HG02588 (cell line): ENCODE data around the gene UBQLN2.
"Not testable (repeated sequence)": the region's sequence is repeated elsewhere in the genome, so short reads cannot be mapped to it uniquely, and the experiment has no call there.

Experiments used
- ATAC-seq: cut with Tn5 transposase; IDR thresholded peaks from one replicate; pipeline ENCODE4 v1.9.1; 2021; ENCODE audit warnings: mild to moderate bottlenecking, moderate library complexity; ENCODE audit not compliant: unreplicated experiment

UBQLN2 gene

DNA sequence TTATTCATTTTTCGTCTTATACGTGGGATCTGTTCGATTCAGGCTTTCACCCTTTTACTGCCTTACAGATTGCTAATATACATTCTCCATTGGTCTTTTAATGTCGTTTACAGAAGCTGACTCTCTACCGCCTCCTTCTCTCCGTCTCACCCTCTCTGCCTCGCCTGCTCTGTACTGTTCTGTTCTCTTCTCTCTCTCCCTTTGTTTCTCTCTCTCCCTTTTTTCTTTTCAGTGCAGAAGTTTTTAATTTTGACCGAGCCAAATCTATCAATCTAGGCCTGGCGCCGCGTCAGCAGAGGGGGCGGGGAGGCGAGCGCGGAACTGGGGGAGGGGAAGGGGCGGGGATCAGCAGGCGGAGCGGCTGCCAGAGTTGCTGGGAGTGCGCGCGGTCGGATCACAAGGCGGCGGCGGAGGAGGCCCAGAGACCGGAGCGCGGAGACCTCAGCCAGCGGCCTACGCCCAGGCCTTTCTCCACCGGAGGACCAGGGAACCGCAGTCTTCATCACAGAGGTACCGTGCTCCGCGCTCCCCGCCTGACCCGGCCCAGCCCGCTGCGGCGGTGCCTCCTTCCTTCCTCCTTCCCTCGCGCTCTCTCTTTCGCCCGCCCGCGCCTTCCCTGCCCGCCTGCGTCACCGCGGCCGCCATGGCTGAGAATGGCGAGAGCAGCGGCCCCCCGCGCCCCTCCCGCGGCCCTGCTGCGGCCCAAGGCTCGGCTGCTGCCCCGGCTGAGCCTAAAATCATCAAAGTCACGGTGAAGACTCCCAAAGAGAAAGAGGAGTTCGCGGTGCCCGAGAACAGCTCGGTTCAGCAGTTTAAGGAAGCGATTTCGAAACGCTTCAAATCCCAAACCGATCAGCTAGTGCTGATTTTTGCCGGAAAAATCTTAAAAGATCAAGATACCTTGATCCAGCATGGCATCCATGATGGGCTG is at the start of gene UBQLN2:
Gene UBQLN2 (plus strand): TSS at position 397 of the 931 bp plus-strand sequence. CDS start 247 bp downstream, at position 644.
- peak; percentile 80 for ATAC-seq

DNA sequence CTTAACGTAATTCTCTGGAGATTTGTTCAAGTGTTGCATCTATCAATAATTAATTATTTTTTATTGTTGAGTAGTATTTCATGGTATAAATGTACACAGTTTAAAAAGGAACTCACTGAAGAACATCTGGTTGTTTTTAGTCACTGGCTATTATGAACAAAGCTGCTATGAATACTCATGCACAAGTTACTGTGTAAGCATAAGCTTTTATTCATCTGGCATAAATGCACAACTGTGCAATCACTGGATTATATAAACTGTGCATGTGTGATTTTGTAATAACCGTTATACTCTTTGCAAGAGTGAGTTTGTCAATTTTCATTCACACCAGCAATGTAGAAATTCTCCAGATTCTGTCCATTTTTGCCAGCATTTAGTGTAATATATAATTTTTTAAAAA is 43.8 kb upstream of the UBQLN2 start:
- no peak for ATAC-seq

DNA sequence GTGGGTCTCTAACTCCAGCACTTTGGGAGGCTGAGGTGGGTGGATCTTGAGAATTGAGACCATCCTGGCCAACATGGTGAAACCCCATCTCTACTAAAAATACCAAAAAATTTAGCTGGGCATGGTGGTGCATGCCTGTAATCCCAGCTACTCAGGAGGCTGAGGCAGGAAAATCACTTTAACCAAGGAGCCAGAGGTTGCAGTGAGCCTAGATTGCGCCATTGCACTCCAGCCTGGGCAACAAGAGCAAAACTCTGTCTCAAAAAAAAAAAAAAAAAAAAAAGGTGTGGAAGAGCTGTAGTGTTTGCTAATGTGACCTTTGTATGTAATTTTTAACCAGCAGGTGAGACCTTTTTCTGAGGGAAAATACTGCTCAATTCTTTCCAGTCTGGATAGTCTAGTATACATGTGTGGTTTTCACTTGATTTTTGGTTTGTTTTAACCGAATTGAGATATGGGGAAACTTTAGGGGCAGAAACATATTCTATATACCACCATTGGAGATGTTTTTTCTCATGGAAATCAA is 33.9 kb upstream of the UBQLN2 start:
- ATAC-seq, result not testable (repeated sequence)

DNA sequence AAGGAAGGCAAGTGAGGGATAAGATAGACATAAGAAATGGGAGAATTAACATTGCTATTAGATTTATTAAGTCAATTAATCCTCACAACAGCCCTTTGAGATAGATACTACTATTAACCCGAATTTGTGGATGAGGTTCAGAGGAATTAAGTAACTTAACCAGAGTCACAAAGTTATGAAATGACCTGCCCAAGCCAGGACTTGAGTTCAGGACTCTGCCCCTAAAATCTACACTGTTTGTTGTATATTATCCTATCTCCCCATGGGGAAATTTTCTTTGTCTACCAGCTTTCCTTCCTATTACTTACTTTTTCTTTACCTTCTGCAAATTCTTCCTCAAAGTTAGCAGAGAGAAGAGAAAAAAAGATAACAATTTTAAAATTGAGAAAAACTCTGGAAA is 33.4 kb upstream of the UBQLN2 start:
- ATAC-seq, result no peak

DNA sequence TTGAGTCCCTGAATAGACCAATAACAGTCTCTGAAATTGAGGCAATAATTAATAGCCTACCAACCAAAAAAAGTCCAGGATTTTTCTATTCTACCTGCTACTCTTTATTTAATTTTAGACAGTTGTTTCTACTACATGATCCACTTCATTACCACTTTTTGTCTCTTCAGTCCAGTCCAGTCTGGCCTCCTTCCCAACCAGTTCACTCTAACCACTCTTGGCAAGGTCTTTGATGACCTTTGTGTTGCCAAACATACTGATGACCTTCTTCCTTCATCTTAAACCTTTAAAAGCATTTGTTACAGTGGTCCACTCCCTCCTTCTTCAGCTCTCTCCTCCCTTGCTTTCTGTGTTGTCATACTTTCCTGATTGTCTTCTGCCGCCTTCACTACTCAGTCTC is 12.8 kb upstream of the UBQLN2 start:
- ATAC-seq, result no peak

DNA sequence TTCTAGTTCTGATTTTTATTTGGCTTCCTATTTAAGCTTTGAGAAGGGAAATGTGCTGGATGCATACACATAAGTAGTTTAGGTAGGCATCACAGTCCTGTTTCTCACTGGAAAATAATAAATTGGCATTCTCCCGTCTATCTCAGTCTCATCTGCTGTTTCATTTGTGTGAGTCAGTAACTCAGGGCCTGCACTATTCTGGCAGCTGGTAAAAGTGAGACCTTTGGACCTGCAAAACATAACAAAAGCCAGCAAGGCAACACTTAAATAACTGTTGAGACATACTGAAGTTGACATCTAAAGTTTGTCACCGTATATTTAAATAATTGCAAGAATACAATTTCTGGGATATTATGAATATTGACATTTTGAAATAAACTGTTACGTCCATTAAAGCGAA is 8.6 kb upstream of the UBQLN2 start:
- ATAC-seq, result no peak

DNA sequence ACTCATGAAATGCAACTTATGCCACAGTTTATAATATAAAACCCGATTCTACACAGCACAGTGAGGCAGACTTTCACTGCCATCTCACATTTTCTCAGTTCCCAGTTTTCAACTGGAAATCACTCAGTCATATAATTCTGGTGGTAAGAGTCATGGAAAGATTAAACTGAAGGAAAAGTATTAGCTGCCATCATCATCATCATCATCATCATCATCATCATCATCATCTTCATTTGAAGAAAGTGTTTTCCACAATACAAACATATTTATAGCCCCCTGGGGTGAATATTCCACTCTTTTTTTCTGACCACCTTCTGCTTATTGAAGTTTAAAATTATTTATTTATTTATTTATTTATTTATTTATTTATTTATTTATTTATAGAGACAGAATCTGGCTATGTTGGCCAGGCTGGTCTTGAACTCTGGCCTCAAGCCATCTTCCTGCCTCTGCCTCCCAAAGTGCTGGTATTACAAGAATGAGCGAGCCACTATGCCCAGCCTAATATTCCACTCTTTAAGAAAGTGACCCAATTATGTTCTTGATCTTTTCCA is 6.0 kb upstream of the UBQLN2 start:
- ATAC-seq, result no peak

DNA sequence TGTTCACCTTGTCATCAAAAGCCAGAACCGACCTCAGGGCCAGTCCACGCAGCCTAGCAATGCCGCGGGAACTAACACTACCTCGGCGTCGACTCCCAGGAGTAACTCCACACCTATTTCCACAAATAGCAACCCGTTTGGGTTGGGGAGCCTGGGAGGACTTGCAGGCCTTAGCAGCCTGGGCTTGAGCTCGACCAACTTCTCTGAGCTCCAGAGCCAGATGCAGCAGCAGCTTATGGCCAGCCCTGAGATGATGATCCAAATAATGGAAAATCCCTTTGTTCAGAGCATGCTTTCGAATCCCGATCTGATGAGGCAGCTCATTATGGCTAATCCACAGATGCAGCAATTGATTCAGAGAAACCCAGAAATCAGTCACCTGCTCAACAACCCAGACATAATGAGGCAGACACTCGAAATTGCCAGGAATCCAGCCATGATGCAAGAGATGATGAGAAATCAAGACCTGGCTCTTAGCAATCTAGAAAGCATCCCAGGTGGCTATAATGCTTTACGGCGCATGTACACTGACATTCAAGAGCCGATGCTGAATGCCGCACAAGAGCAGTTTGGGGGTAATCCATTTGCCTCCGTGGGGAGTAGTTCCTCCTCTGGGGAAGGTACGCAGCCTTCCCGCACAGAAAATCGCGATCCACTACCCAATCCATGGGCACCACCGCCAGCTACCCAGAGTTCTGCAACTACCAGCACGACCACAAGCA is 898 bp downstream of the UBQLN2 start:
- ATAC-seq, result peak; percentile 12

DNA sequence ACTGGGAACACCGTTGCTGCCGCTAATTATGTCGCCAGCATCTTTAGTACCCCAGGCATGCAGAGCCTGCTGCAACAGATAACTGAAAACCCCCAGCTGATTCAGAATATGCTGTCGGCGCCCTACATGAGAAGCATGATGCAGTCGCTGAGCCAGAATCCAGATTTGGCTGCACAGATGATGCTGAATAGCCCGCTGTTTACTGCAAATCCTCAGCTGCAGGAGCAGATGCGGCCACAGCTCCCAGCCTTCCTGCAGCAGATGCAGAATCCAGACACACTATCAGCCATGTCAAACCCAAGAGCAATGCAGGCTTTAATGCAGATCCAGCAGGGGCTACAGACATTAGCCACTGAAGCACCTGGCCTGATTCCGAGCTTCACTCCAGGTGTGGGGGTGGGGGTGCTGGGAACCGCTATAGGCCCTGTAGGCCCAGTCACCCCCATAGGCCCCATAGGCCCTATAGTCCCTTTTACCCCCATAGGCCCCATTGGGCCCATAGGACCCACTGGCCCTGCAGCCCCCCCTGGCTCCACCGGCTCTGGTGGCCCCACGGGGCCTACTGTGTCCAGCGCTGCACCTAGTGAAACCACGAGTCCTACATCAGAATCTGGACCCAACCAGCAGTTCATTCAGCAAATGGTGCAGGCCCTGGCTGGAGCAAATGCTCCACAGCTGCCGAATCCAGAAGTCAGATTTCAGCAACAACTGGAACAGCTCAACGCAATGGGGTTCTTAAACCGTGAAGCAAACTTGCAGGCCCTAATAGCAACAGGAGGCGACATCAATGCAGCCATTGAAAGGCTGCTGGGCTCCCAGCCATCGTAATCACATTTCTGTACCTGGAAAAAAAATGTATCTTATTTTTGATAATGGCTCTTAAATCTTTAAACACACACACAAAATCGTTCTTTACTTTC is 1.8 kb downstream of the UBQLN2 start:
- no peak for ATAC-seq

DNA sequence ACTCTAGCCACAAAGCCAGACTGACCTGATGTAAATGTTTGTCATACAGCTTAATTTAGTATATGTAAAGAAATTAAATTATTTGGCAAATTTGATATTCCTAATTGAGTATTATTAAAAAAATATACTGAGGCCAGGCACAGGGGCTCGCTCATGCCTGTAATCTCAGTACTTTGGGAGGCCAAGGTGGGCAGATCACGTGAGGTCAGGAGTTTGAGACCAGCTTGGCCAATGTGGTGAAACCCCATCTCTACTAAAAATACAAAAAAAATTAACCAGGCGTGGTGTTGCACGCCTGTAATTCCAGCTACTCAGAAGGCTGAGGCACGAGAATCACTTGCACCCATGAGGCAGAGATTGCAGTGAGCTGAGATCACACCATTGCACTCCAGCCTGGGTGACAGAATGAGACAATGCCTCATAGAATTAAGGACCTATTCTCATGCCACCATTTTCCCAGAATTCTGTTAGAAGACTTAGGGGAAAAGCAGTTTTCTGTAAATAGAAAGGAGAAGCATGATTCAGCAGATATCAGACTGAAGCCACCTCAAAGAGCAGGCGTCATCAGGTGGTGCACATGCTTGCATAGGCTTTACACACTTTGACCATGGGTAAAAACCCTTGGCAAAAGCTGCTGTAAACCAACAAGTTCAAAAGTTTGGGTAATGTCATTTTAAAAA is 6.1 kb downstream of the UBQLN2 start:
- no peak for ATAC-seq

DNA sequence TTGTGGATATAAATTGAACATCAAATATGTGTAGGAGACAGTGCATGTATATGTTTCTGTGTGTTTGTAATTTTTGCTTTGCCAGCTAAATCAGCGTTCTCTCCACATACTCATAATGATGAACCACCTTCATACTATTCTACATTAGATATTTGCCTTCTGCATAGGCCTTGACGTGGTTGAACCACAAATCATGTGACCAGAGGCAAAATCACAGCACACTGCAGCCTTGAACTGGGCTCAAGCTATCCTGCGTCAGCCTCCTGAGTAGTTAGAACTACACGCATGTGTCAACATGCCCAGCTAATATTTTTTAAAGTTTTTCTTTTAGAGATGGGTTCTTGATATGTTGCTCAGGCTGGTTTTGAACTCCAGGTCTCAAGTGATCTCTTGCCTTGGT is 9.5 kb downstream of the UBQLN2 start:
- ATAC-seq, result no peak

DNA sequence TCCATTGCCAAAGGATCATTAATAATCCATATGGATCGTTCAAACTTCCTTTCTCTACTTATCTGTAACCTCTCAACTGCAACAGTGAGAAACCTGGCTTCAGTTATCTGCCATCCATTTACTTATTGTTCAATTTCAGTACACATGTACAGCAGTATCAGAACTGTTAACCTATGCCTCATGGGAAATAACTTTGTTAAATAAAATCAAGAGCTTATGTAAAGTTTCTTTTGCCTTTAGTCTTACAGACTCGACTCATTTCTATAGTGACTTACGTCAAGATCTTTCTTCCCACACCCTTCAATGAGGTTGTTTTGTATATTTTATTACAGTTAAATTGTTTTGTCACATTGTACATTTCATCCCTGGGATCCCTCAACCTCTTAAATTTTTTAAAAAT is 11.4 kb downstream of the UBQLN2 start:
- no peak for ATAC-seq

DNA sequence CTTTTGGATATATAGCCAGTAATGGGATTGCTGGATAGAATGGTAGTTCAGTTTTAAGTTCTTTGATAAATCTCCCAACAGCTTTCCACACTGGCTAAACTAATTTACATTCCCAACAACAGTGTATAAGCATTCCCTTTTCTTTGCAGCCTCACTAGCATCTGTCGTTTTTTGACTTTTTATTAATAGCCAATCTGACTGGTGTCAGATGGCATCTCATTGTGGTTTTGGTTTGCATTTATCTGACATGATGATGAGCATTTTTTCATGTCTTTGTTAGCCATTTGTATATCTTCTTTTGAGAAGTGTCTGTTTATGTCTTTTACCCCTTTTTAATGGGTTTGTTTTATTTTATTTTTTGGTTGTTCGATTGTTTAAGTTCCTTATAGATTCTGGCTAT is 13.3 kb downstream of the UBQLN2 start:
- no peak for ATAC-seq

DNA sequence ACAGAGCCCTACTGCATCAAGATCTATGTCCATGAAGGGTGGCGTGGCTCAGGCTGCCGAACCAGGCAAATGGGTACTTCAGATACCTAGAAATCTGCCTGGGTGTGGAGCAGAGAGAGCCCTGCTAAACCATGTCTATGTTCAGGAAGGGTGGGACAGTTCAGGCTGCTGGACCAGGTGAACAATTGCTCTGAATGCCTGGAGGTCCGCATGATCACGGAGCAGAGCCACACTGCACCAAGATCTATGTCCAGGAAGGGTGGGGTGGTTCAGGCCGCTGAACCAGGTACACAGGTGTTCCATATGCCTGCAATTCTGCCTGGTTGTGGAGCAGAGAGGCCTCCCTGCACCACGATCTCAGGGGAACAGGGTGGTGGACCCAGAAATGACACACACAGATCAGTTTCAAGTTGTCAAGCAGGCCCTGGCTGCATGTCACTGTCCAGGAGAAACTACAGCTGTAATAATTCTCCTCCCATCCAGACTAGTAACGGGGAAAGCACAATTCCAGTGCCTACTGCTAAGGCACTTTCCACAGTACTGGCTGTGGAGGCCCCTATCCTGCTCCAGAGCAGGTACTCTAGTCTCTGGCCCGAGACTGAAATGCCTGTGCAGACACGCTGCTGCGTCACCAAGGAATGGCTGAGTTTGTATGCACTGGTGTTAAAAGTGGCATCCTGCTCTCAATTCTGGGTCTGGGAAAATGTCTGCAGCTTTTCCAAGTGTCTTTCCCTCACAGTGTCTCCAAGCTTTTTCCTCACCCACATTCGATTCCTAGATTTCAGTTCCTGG is 25.2 kb downstream of the UBQLN2 start:
- ATAC-seq, result no peak

DNA sequence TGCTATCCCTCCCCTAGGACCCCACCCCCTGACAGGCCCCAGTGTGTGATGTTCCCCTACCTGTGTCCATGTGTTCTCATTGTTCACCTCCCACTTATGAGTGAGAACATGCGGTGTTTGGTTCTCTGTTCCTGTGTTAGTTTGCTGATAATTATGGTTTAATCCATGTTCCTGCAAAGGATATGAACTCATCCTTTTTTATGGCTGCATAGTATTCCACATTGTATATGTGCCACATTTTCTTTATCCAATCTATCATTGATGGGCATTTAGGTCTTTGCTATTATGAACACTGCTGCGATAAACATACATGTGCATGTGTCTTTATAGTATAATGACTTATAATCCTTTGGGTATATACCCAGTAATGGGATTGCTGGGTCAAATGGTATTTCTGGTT is 28.4 kb downstream of the UBQLN2 start:
- not testable (repeated sequence) for ATAC-seq

DNA sequence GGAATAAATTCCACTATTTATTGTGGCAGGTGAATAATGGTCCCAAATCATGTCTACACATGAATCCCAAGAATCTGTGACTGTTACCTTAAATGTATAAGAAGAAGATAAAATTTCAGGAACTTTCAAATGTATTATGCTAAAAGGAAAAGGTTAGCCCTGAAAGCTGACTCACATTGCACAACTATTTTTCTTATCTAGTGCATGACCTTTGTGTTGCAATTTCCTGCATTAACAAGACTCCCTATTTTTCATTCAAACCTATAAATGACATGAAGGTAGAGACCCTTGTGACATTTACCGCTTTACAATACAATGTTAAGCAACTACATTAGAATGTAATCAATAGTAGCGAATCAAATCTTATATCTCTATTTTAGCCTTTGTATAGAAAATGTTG is 36.7 kb downstream of the UBQLN2 start:
- ATAC-seq, result no peak

DNA sequence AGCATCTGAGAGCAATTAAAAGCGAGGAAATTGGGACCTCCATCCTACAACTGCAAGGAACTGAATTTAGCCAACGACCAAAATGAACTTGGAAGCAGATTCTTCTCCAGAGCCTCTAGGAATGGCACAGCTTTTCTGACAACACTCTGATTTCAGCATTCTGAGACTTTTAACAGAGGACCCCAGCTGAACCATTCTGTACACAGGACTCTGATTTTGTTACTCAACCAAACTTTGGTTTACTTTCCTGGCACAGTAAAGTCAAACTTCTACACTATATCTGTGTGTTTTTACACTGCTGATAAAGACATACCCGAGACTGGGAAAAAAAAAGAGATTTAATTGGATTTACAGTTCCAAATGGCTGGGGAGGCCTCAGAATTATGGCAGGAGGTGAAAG is 37.6 kb downstream of the UBQLN2 start:
- no peak for ATAC-seq

DNA sequence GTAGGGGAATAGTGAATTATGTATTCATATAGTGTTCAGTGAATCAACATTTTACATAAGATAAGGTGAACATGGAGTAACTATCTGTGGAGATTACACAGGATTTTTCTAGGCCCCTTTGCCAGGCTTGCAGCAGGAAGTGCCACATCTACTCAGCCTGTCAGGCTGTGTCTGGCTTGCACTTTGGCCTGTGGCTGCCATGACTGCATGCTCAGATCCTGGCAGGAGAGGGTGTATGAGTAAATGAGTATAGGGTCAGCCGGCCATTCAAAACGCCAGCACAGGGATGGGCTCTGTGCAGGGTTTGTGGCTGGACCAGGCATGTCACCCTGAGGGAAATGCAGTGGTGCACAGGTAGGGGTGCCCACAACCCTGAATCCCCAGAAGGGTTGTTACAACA is 51.9 kb downstream of the UBQLN2 start:
- ATAC-seq, result no peak
